Measurements from ENCODE around the gene REPIN1.
A peak's percentile ranks its signal among the peaks of the same experiment; 100 is the strongest.

REPIN1 gene

DNA sequence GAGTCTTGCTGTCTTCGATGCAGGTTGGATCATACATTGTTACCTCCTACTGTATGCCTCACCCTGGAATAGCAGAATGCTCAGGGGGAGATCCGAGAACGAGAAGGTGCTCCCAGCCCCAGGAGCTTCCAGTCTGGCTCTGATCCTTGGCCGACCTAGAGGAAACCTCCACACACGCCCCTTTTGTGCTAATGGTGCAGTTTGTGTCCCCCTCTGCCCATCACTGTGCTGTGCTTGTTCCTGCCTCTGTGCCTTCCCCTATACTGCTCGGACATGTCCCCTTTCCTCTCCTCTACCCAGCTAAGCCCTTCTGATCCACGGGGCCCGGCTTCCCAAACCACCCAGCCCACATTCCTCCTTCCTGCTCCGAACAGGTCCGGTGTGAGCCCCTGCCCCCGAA is 43.0 kb downstream of the REPIN1 start:
- TF ChIP-seq JUND (IDR thresholded peaks at IDR 0.05; ENCODE audit: low read depth): no peak
- in situ Hi-C loops (cut with HindIII; ENCODE audit: low pct_unique_long_range_greater_than_20kb, low sequenced_read_pairs): no loop called here
- DNase-seq (ENCODE audit: low read depth in 1 of 2, low spot score in 1 of 2): no peak

DNA sequence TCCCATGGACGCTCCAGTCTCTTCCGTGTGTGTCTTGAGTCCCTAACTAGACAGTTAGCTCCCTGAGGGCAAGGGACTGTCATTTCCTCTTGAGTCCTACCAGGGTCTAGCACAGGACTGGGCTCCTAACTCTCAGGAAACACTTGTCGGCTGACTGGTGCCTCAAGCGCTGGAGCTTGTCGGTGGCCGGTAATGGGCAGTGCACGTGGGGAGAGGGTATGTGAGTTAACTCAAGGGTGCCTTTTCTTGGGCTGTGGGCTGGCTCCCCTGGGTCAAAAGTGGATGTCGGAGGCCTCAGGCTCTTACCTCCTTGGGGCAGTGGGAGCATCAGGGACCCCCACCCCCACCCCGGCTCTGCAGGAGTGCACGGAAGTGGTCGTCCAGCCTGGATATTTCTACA is 43.4 kb downstream of the REPIN1 start:
- in situ Hi-C loops (cut with HindIII; ENCODE audit: low pct_unique_long_range_greater_than_20kb, low sequenced_read_pairs): no loop called here
- DNase-seq (ENCODE audit: low read depth in 1 of 2, low spot score in 1 of 2): no peak
- no peak for TF ChIP-seq JUND (IDR thresholded peaks at IDR 0.05; ENCODE audit: low read depth)

DNA sequence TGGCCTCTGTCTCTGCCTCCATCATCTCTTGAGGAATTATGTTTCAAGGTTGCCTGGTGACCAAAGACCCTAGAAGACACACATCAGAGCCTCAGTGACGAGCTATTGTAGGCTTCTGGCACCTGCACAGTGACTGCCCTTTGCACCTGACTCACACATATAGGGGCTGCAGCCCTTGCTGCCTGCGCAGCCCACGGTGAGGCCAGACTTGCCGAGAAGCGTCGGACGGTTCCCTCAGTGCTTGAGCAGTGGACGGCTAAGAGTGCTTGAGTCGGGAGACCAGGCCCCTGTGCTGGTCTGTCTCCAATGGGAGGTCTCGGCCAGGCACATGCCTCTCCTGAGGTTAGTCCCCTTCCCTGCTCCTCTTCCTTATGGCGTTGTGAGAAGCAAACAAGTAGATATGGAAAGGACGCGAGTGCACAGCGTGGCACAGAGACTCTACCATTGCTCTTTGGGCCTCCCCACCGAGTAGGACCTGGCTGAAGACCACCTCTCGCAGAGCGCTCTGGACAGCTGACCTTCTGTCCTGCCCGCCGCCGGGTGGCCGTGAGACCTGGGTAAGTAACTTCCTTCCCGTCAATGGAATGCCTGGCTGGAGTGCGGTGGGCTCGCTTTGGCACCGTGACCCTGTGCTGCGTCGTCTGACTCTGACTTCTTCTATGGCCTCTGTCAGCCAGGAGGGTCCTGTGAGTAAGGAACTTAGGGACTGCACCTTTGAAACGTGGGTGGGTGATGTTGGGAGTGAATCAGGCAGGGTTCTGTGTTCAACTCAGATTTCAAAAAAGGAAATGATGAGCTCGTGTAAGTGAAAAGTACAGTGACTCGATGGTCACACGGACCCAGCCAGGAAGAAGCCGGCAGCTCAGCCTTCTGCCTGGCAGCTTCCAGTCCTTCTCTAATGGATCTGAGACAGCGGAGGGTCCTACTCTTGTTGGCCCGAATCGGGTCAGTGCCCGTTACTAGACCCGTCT is 44.2 kb downstream of the REPIN1 start:
- no peak for TF ChIP-seq JUND (IDR thresholded peaks at IDR 0.05; ENCODE audit: low read depth)
- in situ Hi-C loops (cut with HindIII; ENCODE audit: low pct_unique_long_range_greater_than_20kb, low sequenced_read_pairs): no loop called here
- DNase-seq (ENCODE audit: low read depth in 1 of 2, low spot score in 1 of 2): no peak

DNA sequence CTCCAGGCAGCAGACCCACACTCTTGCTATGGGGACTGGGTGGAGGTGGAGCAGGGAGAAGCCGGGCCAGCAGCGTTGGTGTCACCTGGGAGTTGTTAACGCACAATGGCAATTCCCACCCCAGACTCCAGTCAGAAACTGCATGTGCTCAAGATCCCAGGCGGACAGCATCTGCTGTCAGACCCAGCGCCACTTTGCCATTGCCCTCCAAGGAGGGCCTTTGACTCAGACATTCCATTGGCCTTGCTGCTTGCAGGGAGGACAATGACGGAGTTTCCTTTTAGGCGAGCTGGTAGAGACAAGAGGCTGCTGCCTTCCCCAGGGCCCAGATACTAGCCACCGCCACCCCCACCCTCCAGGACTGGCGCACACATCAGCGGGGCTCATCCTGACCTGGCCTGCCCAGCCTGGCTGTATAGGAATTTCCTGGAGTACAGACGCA is 45.0 kb downstream of the REPIN1 start:
- TF ChIP-seq JUND (IDR thresholded peaks at IDR 0.05; ENCODE audit: low read depth): no peak
- in situ Hi-C loops (cut with HindIII; ENCODE audit: low pct_unique_long_range_greater_than_20kb, low sequenced_read_pairs): no loop called here
- no peak for DNase-seq (ENCODE audit: low read depth in 1 of 2, low spot score in 1 of 2)

DNA sequence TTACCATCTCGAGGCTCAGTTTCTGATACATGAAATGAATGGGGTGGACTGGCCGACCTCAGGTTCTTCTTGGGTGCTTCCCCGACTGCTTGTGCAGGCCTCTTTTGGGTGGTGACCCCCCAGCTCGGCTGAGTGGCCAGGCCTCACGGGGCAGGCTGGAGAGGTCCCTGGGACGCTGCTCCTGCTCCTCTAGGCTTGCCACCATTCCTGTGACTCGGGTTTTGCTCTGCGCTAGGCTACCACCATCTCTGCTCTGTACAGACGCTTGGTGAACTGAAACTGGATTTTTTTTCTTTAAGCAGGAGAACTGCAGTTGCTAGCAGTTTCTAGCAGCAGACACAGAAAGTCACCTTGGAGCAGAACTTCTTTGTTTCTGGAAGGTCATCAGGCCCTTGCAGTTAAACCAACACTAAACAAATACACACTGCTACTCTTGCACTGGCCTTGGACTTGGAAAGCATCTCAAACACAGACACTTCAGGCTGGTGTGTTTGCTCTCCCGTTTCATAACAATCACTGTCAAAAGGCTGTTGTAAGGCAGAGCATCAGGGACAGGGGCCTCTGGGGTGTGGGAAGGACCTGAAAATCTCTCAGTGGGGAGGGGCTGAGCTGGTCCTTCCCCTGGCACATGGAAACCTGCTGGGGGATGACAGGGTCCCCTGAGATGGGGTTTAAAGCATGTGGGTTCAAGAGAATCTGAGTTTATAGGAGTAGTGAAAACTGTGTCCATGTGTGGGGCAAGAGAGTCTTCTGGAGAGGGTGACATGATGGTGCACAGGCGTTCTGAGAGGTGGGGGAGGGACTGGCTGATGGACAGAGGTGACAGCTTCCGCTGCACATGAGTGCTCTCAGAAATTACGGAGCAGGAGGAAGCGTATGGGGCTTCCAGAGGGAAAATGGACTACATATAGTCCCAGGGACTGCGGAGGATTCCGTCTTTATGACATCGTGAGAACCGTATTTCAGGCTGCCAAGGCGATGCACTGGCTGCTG is 46.8 kb downstream of the REPIN1 start:
- in situ Hi-C loops (cut with HindIII; ENCODE audit: low pct_unique_long_range_greater_than_20kb, low sequenced_read_pairs): no loop called here
- DNase-seq (ENCODE audit: low read depth in 1 of 2, low spot score in 1 of 2): no peak
- no peak for TF ChIP-seq JUND (IDR thresholded peaks at IDR 0.05; ENCODE audit: low read depth)

DNA sequence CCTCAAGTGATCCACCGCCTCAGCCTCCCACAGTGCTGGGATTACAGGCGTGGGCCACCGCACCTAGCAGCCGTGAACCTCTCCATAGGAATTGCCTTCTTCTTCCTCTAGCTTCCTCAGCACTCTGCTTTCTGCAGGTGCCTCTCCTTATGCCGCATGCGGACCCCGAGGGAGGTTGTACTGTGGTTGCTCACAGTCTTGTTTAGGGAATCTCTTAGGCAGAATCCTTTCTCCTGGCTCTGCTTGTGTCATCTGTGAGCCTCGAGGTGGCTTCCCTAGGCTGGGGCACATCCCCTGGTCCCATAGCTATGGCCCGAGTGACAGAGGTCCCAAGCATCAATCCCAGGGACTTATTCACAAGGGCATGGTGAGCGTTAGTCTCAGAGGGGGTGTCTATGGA is 48.6 kb downstream of the REPIN1 start:
- TF ChIP-seq JUND (IDR thresholded peaks at IDR 0.05; ENCODE audit: low read depth): no peak
- no peak for DNase-seq (ENCODE audit: low read depth in 1 of 2, low spot score in 1 of 2)
- in situ Hi-C loops (cut with HindIII; ENCODE audit: low pct_unique_long_range_greater_than_20kb, low sequenced_read_pairs): no loop called here

DNA sequence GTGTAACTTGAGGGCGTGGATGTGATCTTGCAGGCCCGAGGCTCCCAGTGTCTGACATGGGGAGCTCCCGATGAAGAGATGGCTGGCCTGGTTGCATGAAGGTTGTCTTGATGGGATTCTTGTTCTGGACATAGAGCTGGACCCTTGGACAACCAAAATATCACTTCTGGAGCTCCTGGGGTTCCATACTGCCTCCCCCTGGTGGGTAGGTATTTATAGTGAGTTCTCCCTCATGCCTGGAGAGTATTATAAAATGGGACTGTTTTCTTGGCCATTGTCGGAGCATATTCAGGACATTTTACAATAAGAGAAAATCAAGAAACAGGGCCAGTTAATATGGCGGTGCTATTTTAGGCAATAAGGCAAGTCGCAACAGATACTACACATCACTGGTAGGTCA is 49.2 kb downstream of the REPIN1 start:
- no peak for DNase-seq (ENCODE audit: low read depth in 1 of 2, low spot score in 1 of 2)
- in situ Hi-C loops (cut with HindIII; ENCODE audit: low pct_unique_long_range_greater_than_20kb, low sequenced_read_pairs): no loop called here
- TF ChIP-seq JUND (IDR thresholded peaks at IDR 0.05; ENCODE audit: low read depth): no peak

DNA sequence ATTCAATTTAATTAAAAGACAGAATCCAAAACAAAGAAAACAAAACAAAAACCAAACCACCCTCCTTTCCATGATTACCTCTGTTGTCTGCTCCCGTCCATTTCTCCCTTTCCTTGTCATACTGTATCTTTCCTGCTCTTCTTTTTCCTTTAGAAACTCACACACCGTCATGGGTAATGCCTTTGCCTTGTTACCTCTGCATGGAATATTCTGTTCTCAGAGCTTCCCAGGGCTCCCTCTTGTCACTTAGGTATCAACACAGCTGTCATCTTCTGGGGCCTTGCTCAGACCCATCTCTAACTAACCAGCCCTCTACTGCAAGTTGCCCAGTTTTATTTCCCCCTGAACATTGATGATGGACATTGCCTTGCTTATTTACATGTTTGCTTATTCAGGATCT is 51.6 kb downstream of the REPIN1 start:
- no peak for DNase-seq (ENCODE audit: low read depth in 1 of 2, low spot score in 1 of 2)
- in situ Hi-C loops (cut with HindIII; ENCODE audit: low pct_unique_long_range_greater_than_20kb, low sequenced_read_pairs): no loop called here
- TF ChIP-seq JUND (IDR thresholded peaks at IDR 0.05; ENCODE audit: low read depth): no peak

DNA sequence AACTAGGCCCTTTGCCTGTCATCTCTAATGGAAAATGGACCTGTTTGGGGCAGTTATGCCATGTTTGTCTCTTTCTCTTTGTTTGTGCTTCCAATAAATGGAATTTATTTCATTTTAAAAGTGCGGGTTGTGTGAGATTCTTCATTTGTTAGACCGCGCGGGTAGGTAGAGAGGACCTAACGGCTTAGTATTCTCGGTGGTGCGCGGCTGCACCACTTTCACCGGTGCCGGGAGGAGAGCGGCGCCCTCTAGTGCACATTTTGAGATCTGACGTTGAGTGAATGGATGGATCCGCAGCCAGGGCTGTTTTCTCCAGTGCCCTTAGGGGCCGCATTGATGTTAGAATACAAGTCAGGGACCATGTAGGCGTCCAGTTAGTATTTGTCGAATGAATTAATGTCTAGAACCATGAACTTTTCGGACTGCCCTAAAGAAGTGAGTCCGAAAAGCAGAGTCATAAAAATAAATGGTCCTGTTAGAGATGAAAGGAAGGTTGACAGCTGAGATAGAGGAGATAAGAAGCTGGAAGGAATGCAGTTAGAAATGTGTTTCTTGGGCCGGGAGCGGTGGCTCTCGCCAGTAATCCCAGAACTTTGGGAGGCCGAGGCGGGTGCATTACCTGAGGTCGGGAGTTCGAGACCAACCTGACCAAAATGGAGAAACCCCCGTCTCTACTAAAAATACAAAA is 52.5 kb downstream of the REPIN1 start:
- TF ChIP-seq JUND (IDR thresholded peaks at IDR 0.05; ENCODE audit: low read depth): no peak
- in situ Hi-C loops (cut with HindIII; ENCODE audit: low pct_unique_long_range_greater_than_20kb, low sequenced_read_pairs): no loop called here
- DNase-seq (ENCODE audit: low read depth in 1 of 2, low spot score in 1 of 2): peak; percentile 76 to 78

DNA sequence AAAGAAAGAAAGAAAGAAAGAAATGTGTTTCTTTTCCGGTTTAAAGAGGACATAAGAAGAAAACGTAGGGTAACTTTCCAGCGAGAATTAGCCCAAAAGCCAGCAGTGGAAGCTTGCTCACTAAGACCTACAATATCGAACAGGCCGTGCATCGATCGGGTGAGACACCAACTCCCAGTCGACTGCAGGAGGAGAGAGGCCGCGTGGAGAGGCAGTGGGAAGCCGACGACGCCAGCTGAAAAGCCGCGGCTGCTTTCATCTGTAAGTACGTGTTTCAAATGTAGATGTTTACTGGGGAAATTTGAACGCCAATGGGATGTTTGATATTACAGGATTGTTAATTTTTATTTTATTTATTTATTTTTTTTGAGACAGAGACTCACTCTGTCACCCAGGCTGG is 53.2 kb downstream of the REPIN1 start:
- no peak for DNase-seq (ENCODE audit: low read depth in 1 of 2, low spot score in 1 of 2)
- in situ Hi-C loops (cut with HindIII; ENCODE audit: low pct_unique_long_range_greater_than_20kb, low sequenced_read_pairs): no loop called here
- TF ChIP-seq JUND (IDR thresholded peaks at IDR 0.05; ENCODE audit: low read depth): no peak
